Globus pallidus (tissue), 1 donor: ENCODE data around the gene DTL.

Experiments used
- DNase-seq: peaks from one replicate; pipeline ENCODE4 v3.0.0-alpha.2; 2015; ENCODE audit warnings: low spot score

Gene DTL

GRCh38 chr1:212091438-212092121 lies 56.0 kb downstream of the DTL start:
- no peak for DNase-seq

GRCh38 chr1:212097360-212097759 lies 61.8 kb downstream of the DTL start:
- DNase-seq: no peak

GRCh38 chr1:212098310-212098709 lies 62.8 kb downstream of the DTL start:
- no peak for DNase-seq

GRCh38 chr1:212098771-212099170 lies 63.2 kb downstream of the DTL start:
- DNase-seq: no peak

- DNase-seq: no peak
These were observed 65.7 kb downstream of the DTL start for GRCh38 chr1:212101251-212101650.

- no peak for DNase-seq
These were observed 66.2 kb downstream of the DTL start for GRCh38 chr1:212101735-212102134.

GRCh38 chr1:212104586-212105325 lies 69.2 kb downstream of the DTL start:
- DNase-seq: no peak

GRCh38 chr1:212106286-212106792 lies 70.8 kb downstream of the DTL start:
- DNase-seq: no peak

- DNase-seq: no peak
These were observed 71.9 kb downstream of the DTL start for GRCh38 chr1:212107481-212107880.

- no peak for DNase-seq
These were observed 72.6 kb downstream of the DTL start for GRCh38 chr1:212108187-212108586.

- DNase-seq: no peak
These were observed 73.4 kb downstream of the DTL start for GRCh38 chr1:212108981-212109380.

- no peak for DNase-seq
These were observed 74.2 kb downstream of the DTL start for GRCh38 chr1:212109728-212110127.

GRCh38 chr1:212110617-212111016 lies 75.1 kb downstream of the DTL start:
- no peak for DNase-seq

GRCh38 chr1:212111536-212111935 lies 76.0 kb downstream of the DTL start:
- DNase-seq: no peak

GRCh38 chr1:212113706-212114105 lies 78.2 kb downstream of the DTL start:
- DNase-seq: no peak

GRCh38 chr1:212118167-212118871 lies 82.8 kb downstream of the DTL start:
- no peak for DNase-seq

- DNase-seq: no peak
These were observed 83.3 kb downstream of the DTL start for GRCh38 chr1:212118872-212119260.

- DNase-seq: no peak
These were observed 83.9 kb downstream of the DTL start for GRCh38 chr1:212119397-212119837.

GRCh38 chr1:212119863-212120262 lies 84.3 kb downstream of the DTL start:
- DNase-seq: no peak

GRCh38 chr1:212121779-212122178 lies 86.2 kb downstream of the DTL start:
- no peak for DNase-seq

GRCh38 chr1:212124690-212125582 lies 89.4 kb downstream of the DTL start:
- no peak for DNase-seq

- no peak for DNase-seq
These were observed 90.1 kb downstream of the DTL start for GRCh38 chr1:212125654-212126053.
